H1 (cell line): ENCODE results near the gene LIPG. TPM values are rescaled to one million over a fixed set of nuclear protein-coding genes. Genes with fewer than 3 reads are reported as not detected.
A peak's percentile ranks its signal among the peaks of the same experiment; 100 is the strongest.

ENCODE experiments used
- BRCA1 ChIP-seq: IDR thresholded peaks from 2 replicates; pipeline ENCODE4 v1.6.1; 2012; ENCODE audit warnings: low read depth, low read length, improper control_type of control experiment
- CBX5 ChIP-seq: fragments of 300-800, 300-1000 bp; sonication (generic); IDR thresholded peaks from 2 replicates; pipeline ENCODE4 v1.7.1; 2016; ENCODE audit warnings: antibody characterized with exemption, low read length, low read depth
- CEBPB ChIP-seq: IDR thresholded peaks from 2 replicates; pipeline ENCODE4 v1.6.1; 2012; ENCODE audit warnings: low read depth, low read length
- CHD2 ChIP-seq: IDR thresholded peaks from 2 replicates; pipeline ENCODE4 v1.6.1; 2012; ENCODE audit warnings: low read length, improper control_type of control experiment
- EGR1 ChIP-seq: IDR thresholded peaks from 2 replicates; pipeline ENCODE4 v1.6.1; 2011; ENCODE audit warnings: low read depth, low read length, borderline replicate concordance
- EP300 ChIP-seq, 2 experiments: IDR thresholded peaks; 1 replicate in 1 of 2; 2 replicates in 1 of 2; pipeline ENCODE4 v1.6.1; 2011 to 2012; ENCODE audit warnings: low read depth in 2 of 2, low read length in 2 of 2, mild to moderate bottlenecking in 2 of 2, borderline replicate concordance in 1 of 2, inconsistent platforms in 1 of 2, moderate library complexity in 1 of 2
- EZH2 ChIP-seq: fragments of 200-600 bp; sonication (generic); IDR thresholded peaks from 2 replicates; pipeline ENCODE4 v1.7.1; 2012; ENCODE audit warnings: low read depth, mild to moderate bottlenecking, moderate library complexity, low read length, inconsistent platforms; ENCODE audit not compliant: severe bottlenecking
- KDM1A ChIP-seq: fragments of 200-600, 300-600 bp; sonication (generic); IDR thresholded peaks from 2 replicates; pipeline ENCODE4 v1.7.1; 2016; ENCODE audit warnings: mild to moderate bottlenecking, low read length, borderline replicate concordance
- KDM4A ChIP-seq: IDR thresholded peaks from one replicate; pipeline ENCODE4 v1.7.1; 2012; ENCODE audit warnings: low read depth, mild to moderate bottlenecking, moderate library complexity, low read length, inconsistent platforms; ENCODE audit not compliant: severe bottlenecking
- PHF8 ChIP-seq: fragments of 200-600 bp; sonication (generic); conservative IDR thresholded peaks from 2 replicates; pipeline ENCODE4 v1.7.1; 2012; ENCODE audit warnings: low read depth, mild to moderate bottlenecking, inconsistent platforms, low read length, moderate library complexity
- RAD21 ChIP-seq, 2 experiments: IDR thresholded peaks in 1 of 2; conservative IDR thresholded peaks in 1 of 2; 2 replicates each; pipeline ENCODE4 v1.6.1; 2011; ENCODE audit warnings: low read depth in 2 of 2, low read length in 2 of 2, improper control_type of control experiment in 1 of 2, inconsistent platforms in 1 of 2, mild to moderate bottlenecking in 1 of 2, moderate library complexity in 1 of 2
- RBBP5 ChIP-seq: IDR thresholded peaks from 2 replicates; pipeline ENCODE4 v1.7.1; 2012; ENCODE audit warnings: low read depth, mild to moderate bottlenecking, inconsistent platforms, low read length, moderate library complexity, borderline replicate concordance
- RXRA ChIP-seq: IDR thresholded peaks from 2 replicates; pipeline ENCODE4 v1.6.1; 2011; ENCODE audit warnings: low read depth, mild to moderate bottlenecking, low read length, moderate library complexity; ENCODE audit not compliant: insufficient read depth
- SIN3A ChIP-seq, 2 experiments: IDR thresholded peaks in 1 of 2; conservative IDR thresholded peaks in 1 of 2; 2 replicates each; pipeline ENCODE4 v1.6.1; 2011 to 2012; ENCODE audit warnings: low read length in 2 of 2, improper control_type of control experiment in 1 of 2, low read depth in 1 of 2, mild to moderate bottlenecking in 1 of 2
- SP1 ChIP-seq: IDR thresholded peaks from 2 replicates; pipeline ENCODE4 v1.6.1; 2011; ENCODE audit warnings: low read depth, low read length
- SP4 ChIP-seq: IDR thresholded peaks from 2 replicates; pipeline ENCODE4 v1.6.1; 2012; ENCODE audit warnings: low read length, inconsistent platforms
- SUZ12 ChIP-seq: fragments of 200-600 bp; sonication (generic); IDR thresholded peaks from 2 replicates; pipeline ENCODE4 v1.6.1; 2012; ENCODE audit warnings: mild to moderate bottlenecking, inconsistent platforms, low read length, moderate library complexity, mixed read lengths
- TCF12 ChIP-seq: IDR thresholded peaks from 2 replicates; pipeline ENCODE4 v1.6.1; 2011; ENCODE audit warnings: low read depth, mild to moderate bottlenecking, low read length
- USF2 ChIP-seq: IDR thresholded peaks from 2 replicates; pipeline ENCODE4 v1.6.1; 2011; ENCODE audit warnings: low read length, improper control_type of control experiment
- YY1 ChIP-seq: IDR thresholded peaks from 2 replicates; pipeline ENCODE4 v1.6.1; 2011; ENCODE audit warnings: low read depth, mild to moderate bottlenecking, low read length
- polyA plus RNA-seq, 7 experiments: library from polyadenylated mRNA; depleted of rRNA in 3 of 7; stranded (reverse) in 5 of 7; unstranded in 2 of 7; fragments of >200 nt in 5 of 7; fragments of 200-250 nt in 2 of 7; gene quantifications; 1 replicate in 5 of 7; 2 replicates in 1 of 7; 4 replicates in 1 of 7; pipeline versions ENCODE4 v1.2.1 to v1.2.3, GENCODE V29; 2011 to 2013; ENCODE audit warnings: missing spikeins in 2 of 7, mixed read lengths in 2 of 7
- total RNA-seq: library from RNA; stranded (reverse); fragmentation: NEBNext Ultra II Directional; extraction: Animal tissue kit (Norgen Biotek cat#: 25700); gene quantifications from 2 replicates; pipeline ENCODE4 v1.2.1, GENCODE V29; 2021

The LIPG gene
- total and polyA plus RNA-seq, 2 of the 8 experiments (the other 6 are each of a cell fraction or from before 2014, with no cell fraction given), result 9.2 to 9.8 TPM

GRCh38 chr18:49561289-49562193 lies at the start of gene LIPG (continued):
- TF ChIP-seq USF2 (peak; percentile 56; the same call in 1 of the 2 replicates), PHF8 (peak; percentile 66; the same call in 1 of the 2 replicates), SP1 (0 out of 2 replicates have a peak, but pooled peaks have one; percentile 39), CBX5 (no peak), EZH2 (peak; percentile 50), YY1 (no peak), RBBP5 (peak; percentile 41; the same call in 1 of the 2 replicates), KDM4A (peak; percentile 73), CHD2 (no peak), EP300 (IDR thresholded peaks at IDR 0.05; ENCODE audit: borderline replicate concordance in 1 of 2, low read depth in 2 of 2, low read length in 2 of 2) (no peak), EGR1 (no peak), KDM1A (no peak), RXRA (no peak), TCF12 (no peak), SP4 (no peak), SUZ12 (peak; percentile 39), BRCA1 (no peak), CEBPB (no peak), SIN3A (conservative IDR thresholded peaks at IDR 0.05 in 1 of 2, IDR thresholded peaks at IDR 0.05 in 1 of 2; ENCODE audit: low read depth in 1 of 2, low read length in 2 of 2) (peak; percentile 38 to 55; a peak in 2 of 4 replicates), RAD21 (IDR thresholded peaks at IDR 0.05 in 1 of 2, conservative IDR thresholded peaks at IDR 0.05 in 1 of 2; ENCODE audit: low read depth in 2 of 2, low read length in 2 of 2) (no peak)
